Activated gamma-delta T cell treated with Interleukin-2 at 50 U/mL for 16 hours (primary cell): ENCODE results near the gene CAMTA1.
"Not testable (repeated sequence)": the region's sequence is repeated elsewhere in the genome, so short reads cannot be mapped to it uniquely, and the experiment has no call there.

Experiments
- DNase-seq: peaks from one replicate; pipeline ENCODE4 v3.0.0-alpha.2; 2020

CAMTA1 gene

GRCh38 chr1:7703321-7704213 lies 918.3 kb downstream of the CAMTA1 start:
- peak; percentile 14 for DNase-seq

DNA sequence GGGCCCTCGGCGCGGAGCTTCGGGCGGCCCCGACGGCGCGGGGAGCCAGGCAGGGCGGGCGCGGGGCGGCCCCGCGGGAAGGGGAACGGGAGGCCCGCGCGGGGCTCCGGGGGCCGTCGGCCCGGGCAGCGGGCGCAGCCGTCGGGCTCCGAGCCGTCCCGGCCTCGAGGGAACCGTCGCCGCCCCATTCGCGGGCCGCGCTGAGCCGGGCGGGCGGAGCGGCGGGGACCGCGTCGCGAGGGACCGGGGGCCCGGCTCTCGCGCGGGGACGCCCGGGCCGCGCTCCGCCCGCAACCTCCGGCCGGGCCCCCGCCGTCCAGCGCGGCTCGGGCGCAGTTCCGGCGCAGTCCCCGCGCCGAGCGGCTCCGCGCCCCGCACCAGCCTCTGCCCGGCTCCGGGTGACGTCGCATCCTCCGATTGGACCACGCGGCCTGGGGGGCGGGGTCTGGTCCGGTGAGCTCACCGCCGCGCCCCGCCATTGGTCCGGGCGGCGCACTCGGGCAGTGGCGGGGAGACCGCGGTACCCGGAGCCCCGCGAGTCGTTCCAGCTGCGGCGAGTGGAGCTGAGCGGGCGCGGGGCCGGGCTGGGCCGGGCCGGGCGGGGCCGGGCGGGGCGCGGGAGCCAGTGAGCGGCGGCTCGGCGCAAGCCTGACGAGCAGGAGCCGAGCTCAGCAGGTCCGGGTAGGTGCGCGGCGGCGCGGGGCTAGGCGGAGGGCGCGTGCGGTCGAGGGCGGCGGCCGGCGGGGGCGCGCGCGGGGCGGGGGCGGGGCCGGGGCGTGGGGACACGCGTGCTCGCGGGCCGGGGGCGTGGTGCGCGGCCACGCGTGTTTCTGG lies 919.2 kb downstream of the CAMTA1 start:
- peak; percentile 91 for DNase-seq

DNA sequence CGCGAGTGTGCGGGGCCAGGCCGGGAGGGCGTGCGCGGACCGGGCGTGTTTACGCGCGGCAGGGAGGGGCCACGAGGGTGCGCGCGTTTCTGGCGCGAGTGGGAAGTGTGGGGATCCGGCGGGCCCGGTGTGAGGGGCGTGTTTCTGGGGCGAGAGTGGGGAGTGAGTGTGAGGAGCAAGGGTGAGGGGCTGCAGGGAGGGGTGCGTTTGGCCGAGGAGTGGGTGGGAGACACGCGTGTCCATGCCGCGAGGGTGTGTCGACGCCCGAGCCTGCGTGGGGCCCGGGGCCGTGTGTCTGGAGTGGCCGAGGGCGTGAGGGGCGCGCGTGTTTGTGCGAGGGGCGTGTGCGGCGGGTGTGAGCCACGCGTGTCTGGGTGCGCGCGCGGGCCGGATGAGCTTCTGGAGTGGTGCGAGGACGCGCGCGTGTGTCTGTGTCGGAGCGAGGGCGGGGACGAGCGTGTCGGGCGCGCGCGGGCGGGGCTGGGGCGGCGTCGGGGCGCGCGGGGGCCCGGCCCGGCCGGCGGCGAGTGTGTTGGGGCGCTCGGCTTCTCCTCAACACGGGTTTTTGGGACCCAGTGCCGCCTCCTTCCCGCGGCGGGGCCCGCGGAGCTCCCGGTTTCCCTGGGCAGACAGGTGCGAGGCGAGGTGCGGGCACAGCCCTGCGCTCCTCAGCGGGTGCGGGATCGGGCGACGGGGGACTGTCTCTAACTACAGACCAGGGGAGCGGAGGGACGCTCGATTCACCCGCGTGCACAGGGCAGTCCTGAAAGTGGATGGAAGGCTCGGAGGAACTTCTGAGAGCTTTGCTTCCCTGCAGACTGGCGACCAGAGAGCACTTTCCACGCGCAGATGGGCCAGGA lies 920.0 kb downstream of the CAMTA1 start:
- peak; percentile 28 for DNase-seq

GRCh38 chr1:7705908-7706216 lies 920.6 kb downstream of the CAMTA1 start:
- no peak for DNase-seq

- DNase-seq: no peak
These were observed 922.3 kb downstream of the CAMTA1 start for GRCh38 chr1:7707527-7707926.

GRCh38 chr1:7708065-7708464 lies 922.8 kb downstream of the CAMTA1 start:
- DNase-seq: not testable (repeated sequence)

DNA sequence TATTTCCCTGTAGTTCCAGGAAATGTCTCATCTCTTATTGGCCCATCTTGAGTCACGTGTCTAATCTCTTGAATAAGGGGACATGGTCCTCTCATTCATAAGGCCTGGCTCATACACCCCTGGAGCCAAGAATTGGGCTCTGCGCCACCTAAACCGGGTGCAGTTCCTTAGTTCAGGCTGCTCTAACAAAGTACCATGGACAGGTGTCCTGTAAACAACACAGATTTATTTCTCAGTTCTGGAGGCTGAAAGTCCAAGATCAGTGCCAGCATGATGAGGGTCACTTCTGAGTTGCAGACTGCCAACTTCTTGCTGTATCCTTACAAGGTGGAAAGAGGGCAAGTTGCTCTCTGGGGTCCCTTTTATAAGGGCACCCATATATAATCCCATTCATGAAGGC lies 925.6 kb downstream of the CAMTA1 start:
- no peak for DNase-seq

DNA sequence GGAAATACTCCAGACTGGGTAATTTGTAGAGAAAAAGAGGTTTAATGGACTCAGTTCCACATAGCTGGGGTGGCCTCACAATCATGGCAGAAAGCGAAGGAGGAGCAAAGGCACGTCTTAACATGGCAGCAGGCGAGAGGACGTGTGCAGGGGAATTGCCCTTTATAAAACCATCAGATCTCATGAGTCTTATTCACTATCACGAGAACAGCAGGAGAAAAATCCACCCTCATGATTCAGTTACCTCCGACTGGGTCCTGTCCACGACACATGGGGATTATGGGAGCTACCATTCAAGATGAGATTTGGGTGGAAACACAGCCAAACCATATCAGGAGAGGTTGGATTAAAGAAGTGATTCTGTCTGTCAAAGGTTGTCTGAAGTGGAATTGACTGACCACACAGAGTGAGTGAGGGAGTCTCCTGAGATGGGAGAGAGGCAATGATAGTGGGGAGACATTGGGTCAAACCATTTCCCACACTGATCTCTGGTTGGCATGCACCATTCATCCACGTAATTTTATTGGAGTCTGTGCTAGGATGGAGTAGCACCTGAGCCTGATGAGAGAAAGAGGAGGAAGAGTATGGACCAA lies 927.6 kb downstream of the CAMTA1 start:
- DNase-seq: no peak

GRCh38 chr1:7716506-7716905 lies 931.3 kb downstream of the CAMTA1 start:
- no peak for DNase-seq

GRCh38 chr1:7717748-7718368 lies 932.6 kb downstream of the CAMTA1 start:
- no peak for DNase-seq

DNA sequence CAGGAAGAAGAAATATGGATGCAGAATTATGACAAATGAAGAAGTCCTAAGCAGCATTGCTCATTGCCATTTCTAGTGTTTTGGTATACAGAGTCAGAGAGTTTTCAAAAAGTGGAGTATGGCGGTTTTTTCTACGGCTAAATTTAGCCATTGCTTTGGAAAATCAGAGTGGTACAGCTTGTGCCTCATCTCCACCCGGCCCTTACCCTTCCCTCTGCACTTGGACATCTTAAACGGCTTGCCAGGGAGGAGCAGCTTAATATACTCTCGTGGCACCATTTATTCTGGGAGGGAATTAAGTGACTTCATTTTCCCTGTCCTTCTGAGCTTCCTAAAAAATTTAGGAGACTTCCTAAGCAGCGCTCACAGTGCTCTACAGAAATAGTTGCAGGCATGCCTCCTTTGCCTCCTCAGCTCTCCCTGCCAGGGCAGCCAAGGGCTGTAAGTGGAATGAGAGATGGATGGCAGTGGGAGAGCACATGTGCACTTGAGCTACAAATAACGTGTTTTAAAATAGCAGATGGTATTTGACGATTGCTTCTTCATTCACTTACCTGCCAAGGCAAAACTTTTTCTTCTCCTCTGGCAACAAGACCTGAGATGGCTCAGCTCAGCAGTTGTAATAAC lies 934.3 kb downstream of the CAMTA1 start:
- no peak for DNase-seq

DNA sequence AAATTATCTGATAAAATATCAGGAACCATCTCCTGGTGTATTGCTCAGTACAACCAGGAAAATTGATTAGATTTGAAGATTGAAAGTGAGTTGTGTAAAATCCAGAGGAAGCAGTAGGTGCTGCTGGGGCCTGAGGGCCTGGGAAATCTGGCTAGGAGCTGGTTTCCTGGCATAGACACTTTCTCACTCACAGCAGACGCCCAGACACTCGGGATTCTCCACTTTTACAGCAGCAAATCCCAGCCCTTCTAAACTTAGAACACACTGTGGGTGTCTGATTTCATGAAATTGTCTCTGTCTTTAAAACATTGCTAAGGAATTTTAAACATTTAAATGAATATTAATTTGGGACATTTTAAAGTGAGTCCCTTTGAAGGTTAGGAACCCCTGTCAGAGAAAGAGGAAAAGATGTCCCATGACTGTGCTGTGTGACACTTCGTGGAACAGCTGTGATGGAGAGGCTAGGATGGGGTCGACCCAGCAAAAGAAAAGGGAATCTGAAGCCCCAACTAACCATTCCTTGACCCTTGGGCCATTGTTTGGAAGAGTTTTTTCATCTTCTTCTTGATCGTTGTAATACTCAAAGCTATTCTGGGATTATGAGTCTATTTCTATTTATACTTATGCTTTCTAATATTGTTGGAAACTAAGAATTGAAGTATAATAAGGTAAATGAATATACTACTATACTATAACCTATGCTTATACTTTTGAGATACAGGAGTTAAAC lies 936.9 kb downstream of the CAMTA1 start:
- DNase-seq: no peak

DNA sequence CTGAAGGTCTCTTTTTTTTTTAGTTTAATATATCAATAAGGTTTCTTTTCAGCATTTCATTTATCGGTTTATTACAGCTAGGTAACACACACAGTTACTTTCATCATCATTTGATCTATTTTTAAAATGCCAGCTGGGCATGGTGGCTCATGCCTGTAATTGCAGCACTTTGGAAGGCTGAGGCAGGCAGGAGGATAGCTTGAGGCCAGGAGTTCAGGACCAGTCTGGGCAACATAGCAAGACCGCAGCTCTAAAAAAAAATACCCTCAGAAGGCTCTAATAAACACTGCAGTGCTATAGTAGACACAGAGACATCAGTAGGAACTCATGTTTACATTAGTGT lies 937.4 kb downstream of the CAMTA1 start:
- no peak for DNase-seq

GRCh38 chr1:7726623-7727022 lies 941.4 kb downstream of the CAMTA1 start:
- no peak for DNase-seq

DNA sequence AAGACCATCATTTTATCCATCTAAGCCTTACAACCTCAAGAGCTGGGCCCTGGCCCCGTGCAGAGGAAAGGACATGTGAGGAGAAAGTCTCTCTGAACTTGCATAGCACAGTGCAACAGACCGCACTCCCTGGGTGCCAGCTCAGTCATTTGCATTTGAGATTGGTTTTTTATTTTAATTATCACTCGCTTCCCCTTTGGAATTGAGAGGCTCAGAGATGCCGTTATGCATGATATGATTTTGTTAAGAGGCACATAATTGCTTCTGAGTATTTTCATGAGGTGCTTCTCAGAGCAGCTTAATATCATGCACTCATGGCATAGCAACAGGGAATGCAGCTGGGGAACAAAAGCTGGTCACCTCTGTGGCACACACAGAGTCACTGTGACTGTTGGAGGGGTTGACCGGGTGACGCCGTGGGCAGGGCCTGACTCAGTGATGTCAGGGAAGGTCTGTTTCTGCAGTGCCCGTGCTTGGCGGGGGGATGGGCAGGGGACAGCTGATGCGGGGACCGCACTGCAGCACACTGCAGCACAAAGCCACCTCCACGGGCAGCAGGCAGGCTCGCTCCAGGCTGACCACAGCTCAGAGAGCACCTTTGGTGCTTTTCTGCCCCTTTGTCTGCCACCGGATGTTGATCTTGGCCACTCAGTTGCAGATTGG lies 942.7 kb downstream of the CAMTA1 start:
- DNase-seq: no peak

DNA sequence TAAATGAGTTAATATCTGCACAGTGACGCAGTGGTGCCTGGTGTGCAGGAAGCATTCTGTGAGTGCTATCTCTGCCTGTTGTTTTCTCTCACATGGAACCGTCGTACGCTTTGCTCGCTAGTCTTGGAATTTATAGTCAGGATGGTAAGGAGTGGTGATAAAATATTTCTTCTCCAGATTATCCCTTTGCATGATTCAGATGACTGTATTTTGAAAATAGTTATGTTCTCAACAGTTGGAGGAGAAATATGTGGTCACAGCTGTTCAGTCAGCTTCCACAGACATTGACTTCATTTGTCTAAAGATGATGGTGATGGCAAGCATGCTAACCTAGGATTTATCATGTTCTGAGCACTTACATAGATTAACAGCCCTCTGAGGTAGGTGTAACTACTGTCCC lies 944.5 kb downstream of the CAMTA1 start:
- DNase-seq: no peak

DNA sequence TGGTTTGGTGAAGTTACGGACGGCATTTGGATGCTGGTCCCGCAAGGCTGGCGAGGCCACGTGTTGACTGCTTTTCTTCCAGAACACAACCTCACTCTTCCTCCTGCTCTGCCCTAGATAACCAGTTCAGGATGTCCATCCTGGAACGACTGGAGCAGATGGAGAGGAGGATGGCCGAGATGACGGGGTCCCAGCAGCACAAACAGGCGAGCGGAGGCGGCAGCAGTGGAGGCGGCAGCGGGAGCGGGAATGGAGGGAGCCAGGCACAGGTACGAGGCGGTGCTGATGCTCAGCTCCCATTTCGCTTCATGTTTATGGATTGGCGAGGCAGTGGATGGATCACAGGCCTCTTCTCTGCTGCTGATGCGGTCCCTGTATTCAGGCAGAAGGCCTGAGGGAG lies 947.1 kb downstream of the CAMTA1 start:
- no peak for DNase-seq

DNA sequence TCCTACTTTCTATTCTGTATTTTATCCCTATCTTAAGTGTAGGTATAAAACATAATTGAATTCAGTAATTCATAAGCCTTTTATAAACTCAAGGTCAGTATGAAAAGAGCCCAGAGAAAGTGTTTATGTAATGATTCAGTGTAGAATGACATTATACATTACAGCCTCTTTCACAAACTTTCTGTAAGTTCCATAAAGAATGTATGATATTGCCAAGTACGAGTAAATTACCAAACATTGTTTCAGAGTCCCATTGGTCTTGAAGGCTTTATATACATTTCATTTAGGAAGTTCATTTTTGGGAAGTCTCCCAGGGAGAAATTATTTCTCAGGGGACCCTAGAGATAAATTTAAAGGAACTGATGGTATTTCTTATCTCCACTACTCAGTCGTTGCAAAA lies 948.0 kb downstream of the CAMTA1 start:
- DNase-seq: no peak

GRCh38 chr1:7738044-7738443 lies 952.8 kb downstream of the CAMTA1 start:
- no peak for DNase-seq

DNA sequence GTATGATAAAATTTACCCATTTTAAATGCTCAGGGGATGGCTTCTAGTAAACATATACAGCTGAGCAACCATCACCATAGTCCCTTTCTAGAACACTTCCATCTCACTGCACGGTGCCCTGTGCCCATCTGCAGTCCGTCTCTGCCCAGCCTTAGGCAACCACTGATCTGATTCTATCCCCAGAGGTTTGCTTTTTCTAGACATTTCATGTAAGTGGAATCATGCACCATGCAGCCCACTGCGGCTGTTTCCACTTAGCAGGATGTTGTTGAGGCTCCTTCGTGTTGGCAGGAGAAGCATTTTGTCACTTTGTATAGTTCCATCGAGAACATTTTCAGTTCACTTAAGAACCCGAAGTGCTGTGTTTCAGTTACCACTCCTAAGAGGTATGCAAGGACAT lies 958.1 kb downstream of the CAMTA1 start:
- no peak for DNase-seq

GRCh38 chr1:7744882-7745281 lies 959.6 kb downstream of the CAMTA1 start:
- DNase-seq: no peak
